Endothelial cell (in vitro differentiated cells): ENCODE measurements around the gene TNFAIP8L3. TPM values are rescaled to one million over a fixed set of nuclear protein-coding genes. Genes with fewer than 3 reads are reported as not detected.

Source experiments
- DNase-seq: peaks from one replicate; pipeline ENCODE4 v3.0.0; 2021; ENCODE audit warnings: low spot score
- H3K27ac Mint-ChIP-seq: one replicate; pipeline ENCODE4 v1.8.0; 2021; ENCODE audit warnings: mixed read lengths, inconsistent platforms; ENCODE audit not compliant: unreplicated experiment
- H3K27me3 Mint-ChIP-seq: one replicate; pipeline ENCODE4 v1.8.0; 2021; ENCODE audit warnings: mild to moderate bottlenecking, moderate library complexity, mixed read lengths, inconsistent platforms; ENCODE audit not compliant: unreplicated experiment
- H3K36me3 Mint-ChIP-seq: one replicate; pipeline ENCODE4 v1.8.0; 2021; ENCODE audit warnings: mild to moderate bottlenecking, low read depth, mixed read lengths, inconsistent platforms; ENCODE audit not compliant: unreplicated experiment
- H3K4me1 Mint-ChIP-seq: one replicate; pipeline ENCODE4 v1.8.0; 2021; ENCODE audit warnings: mild to moderate bottlenecking, mixed read lengths, inconsistent platforms; ENCODE audit not compliant: unreplicated experiment
- H3K4me3 Mint-ChIP-seq: one replicate; pipeline ENCODE4 v1.8.0; 2021; ENCODE audit warnings: mild to moderate bottlenecking, mixed read lengths, inconsistent platforms; ENCODE audit not compliant: unreplicated experiment
- H3K9me3 Mint-ChIP-seq: one replicate; pipeline ENCODE4 v1.8.0; 2021; ENCODE audit warnings: mixed read lengths, inconsistent platforms; ENCODE audit not compliant: unreplicated experiment
- total RNA-seq: library from RNA; stranded (reverse); fragmentation: NEBNext Ultra II Directional; extraction: Animal tissue kit (Norgen Biotek cat#: 25700); gene quantifications from one replicate; pipeline ENCODE4 v1.2.1, GENCODE V29; 2021; ENCODE audit not compliant: unreplicated experiment
- TF ChIP-seq, protein P1 (sequence below): fragments of 200-600 bp; sonication (generic); IDR thresholded peaks from one replicate; pipeline ENCODE4 v1.5.0; 2021; ENCODE audit warnings: antibody characterized with exemption; ENCODE audit not compliant: unreplicated experiment

Gene TNFAIP8L3
- total RNA-seq, 1 donor from 2014 or later, result 0.77 TPM

DNA sequence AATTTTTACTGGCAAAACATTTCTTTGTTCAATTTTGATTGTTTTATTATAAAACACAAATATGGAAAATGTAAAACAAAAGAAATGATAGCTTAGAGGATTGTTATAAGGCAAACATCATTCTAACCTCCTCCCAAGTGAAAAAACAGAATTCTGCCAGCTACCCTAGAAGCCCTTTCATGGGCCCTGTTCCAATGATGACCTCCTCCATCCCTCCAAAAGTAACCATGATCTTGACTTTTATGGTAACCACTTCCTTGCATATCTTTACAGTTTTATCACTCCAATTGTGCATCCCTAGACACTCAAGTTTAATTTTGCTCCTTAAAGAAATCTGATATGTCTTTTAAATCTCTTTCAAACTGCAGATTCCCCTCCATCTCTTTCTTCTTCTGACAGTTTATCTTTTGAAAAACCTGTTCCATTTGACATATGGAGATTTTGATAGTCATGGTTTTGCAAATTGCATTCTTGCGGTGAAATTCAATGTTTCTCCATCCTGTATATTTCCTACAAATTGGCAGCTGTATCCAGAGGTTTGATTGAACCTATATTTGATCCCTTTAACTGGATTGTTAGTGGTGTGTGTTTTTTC lies 27.0 kb upstream of the TNFAIP8L3 start:
- peaks cover 2% of the 10 kb centered on the region for H3K4me1 Mint-ChIP-seq
- H3K27ac Mint-ChIP-seq, result no peak overlapping the region
- no peak overlapping the region for H3K4me3 Mint-ChIP-seq
- no peak for DNase-seq
- TF ChIP-seq, protein P1, sequence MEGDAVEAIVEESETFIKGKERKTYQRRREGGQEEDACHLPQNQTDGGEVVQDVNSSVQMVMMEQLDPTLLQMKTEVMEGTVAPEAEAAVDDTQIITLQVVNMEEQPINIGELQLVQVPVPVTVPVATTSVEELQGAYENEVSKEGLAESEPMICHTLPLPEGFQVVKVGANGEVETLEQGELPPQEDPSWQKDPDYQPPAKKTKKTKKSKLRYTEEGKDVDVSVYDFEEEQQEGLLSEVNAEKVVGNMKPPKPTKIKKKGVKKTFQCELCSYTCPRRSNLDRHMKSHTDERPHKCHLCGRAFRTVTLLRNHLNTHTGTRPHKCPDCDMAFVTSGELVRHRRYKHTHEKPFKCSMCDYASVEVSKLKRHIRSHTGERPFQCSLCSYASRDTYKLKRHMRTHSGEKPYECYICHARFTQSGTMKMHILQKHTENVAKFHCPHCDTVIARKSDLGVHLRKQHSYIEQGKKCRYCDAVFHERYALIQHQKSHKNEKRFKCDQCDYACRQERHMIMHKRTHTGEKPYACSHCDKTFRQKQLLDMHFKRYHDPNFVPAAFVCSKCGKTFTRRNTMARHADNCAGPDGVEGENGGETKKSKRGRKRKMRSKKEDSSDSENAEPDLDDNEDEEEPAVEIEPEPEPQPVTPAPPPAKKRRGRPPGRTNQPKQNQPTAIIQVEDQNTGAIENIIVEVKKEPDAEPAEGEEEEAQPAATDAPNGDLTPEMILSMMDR, result no peak
- peaks cover 2% of the 10 kb centered on the region for H3K27me3 Mint-ChIP-seq
- no peaks in the 10 kb centered on the region for H3K9me3 Mint-ChIP-seq
- H3K36me3 Mint-ChIP-seq, result no peaks in the 10 kb centered on the region

GRCh38 chr15:51121118-51121517 lies 26.4 kb upstream of the TNFAIP8L3 start:
- TF ChIP-seq, protein P1, result no peak
- Mint-ChIP-seq H3K27ac (no peak overlapping the region), H3K9me3 (no peaks in the 10 kb centered on the region), H3K36me3 (no peaks in the 10 kb centered on the region), H3K27me3 (no peaks in the 10 kb centered on the region), H3K4me3 (no peak overlapping the region), H3K4me1 (no peaks in the 10 kb centered on the region)
- DNase-seq, result no peak

DNA sequence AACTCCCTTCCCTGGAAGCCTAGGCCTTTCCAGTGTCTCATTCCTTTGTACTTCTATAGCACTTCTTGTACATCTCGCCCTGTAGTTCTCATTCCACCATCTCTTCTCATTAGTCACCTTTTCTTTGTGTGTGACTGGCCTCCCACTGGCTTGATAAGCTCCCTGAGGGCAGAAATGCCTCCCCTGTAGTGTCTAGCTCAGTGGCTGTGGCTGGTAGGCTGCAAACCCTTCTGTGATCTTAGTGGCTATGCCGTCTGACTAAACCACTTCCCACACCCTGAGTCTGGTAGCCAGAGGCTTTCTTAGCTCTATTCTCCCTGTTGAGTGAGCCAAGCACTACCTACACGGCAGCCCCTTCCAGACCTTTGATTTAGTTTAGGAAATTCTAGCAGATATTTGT lies 24.4 kb upstream of the TNFAIP8L3 start:
- Mint-ChIP-seq H3K36me3 (no peaks in the 10 kb centered on the region), H3K4me1 (no peaks in the 10 kb centered on the region), H3K27ac (no peak overlapping the region), H3K4me3 (no peak overlapping the region), H3K27me3 (no peaks in the 10 kb centered on the region), H3K9me3 (no peaks in the 10 kb centered on the region)
- TF ChIP-seq, protein P1, result no peak
- no peak for DNase-seq

GRCh38 chr15:51117270-51117669 lies 22.6 kb upstream of the TNFAIP8L3 start:
- no peaks in the 10 kb centered on the region for H3K27me3 Mint-ChIP-seq
- TF ChIP-seq, protein P1, result no peak
- no peak overlapping the region for H3K27ac Mint-ChIP-seq
- no peak for DNase-seq
- no peaks in the 10 kb centered on the region for H3K4me1 Mint-ChIP-seq
- H3K4me3 Mint-ChIP-seq, result no peak overlapping the region
- H3K9me3 Mint-ChIP-seq, result no peaks in the 10 kb centered on the region
- no peaks in the 10 kb centered on the region for H3K36me3 Mint-ChIP-seq

DNA sequence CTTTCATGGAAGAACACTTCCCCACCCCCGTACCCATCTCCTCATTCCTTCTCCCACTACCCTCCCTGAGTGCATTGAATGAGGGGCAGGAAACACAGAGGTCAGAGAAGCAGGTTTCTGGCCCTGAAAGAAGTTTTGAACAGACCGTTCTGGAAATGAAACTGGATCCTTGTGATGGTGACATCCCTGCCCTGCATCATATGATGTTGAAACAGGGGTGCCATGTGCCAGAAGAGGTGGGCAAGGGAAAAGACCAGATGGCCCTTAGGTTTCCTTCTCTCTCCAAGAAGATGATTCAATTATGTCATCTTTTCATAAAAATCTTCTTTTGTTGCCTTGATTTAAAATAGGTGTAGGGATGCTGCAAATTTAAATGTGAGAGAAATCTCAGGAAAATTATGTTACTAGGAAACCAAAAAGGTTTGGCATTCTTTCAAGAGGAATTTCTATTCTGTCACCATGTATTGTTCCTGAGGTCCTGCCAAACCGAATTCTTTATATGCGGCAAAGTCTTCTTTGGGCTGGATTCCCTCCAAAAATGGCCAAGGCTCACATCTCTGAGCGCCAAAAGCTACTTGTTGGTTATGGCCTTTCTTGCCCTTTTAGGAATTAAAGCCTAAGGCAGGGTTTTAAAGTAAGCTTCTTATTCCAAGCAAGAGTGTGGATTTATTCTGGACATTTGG lies 19.9 kb upstream of the TNFAIP8L3 start:
- no peaks in the 10 kb centered on the region for H3K36me3 Mint-ChIP-seq
- DNase-seq, result no peak
- no peaks in the 10 kb centered on the region for H3K4me1 Mint-ChIP-seq
- H3K9me3 Mint-ChIP-seq, result no peaks in the 10 kb centered on the region
- no peaks in the 10 kb centered on the region for H3K27me3 Mint-ChIP-seq
- no peak overlapping the region for H3K27ac Mint-ChIP-seq
- no peak overlapping the region for H3K4me3 Mint-ChIP-seq
- TF ChIP-seq, protein P1, result no peak
